GM21515 (cell line): ENCODE data around the gene NPDC1.
A peak's percentile ranks its signal among the peaks of the same experiment; 100 is the strongest.

Experiments used
- ATAC-seq: cut with Tn5 transposase; IDR thresholded peaks from one replicate; pipeline ENCODE4 v1.9.1; 2021; ENCODE audit not compliant: unreplicated experiment

Gene NPDC1

DNA sequence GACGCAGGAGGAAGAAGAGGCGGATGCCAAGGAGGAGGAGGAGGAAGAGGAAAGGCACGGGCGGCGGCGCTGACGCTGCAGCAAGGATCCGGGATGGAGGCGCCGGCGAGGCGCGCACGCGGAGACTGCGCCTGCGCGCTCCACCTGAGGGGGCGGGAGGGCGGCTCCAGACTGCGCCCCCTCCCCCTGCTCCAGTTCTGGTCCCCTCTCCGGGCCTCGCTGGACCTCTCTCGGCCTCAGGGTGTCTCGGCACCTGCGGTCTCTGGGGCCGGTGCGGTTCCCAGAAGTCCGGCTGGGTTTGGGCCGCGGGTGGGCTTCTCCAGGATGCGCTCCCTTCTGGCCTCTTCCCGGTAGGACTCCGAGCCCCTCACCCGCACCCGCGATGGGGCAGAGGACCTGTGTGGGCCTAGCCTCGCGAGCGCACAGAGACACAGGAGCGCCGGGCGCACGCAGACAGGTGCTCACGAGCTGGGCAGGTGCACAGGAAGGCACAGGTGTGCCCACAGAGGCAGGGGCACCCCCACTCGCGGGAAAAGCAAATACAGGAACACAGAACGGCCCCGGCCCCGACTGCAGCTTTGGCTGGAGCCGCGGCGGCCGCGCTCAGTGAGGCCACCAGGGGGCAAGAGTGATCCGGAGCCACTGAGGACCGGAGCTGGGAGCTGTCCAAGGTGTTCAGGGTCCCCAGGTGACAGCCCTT is at the start of gene NPDC1:
TSS of gene NPDC1 (minus strand) at position 90 of the 700 bp plus-strand sequence. CDS start 188 bp downstream, outside the sequence.
- no peak for ATAC-seq

DNA sequence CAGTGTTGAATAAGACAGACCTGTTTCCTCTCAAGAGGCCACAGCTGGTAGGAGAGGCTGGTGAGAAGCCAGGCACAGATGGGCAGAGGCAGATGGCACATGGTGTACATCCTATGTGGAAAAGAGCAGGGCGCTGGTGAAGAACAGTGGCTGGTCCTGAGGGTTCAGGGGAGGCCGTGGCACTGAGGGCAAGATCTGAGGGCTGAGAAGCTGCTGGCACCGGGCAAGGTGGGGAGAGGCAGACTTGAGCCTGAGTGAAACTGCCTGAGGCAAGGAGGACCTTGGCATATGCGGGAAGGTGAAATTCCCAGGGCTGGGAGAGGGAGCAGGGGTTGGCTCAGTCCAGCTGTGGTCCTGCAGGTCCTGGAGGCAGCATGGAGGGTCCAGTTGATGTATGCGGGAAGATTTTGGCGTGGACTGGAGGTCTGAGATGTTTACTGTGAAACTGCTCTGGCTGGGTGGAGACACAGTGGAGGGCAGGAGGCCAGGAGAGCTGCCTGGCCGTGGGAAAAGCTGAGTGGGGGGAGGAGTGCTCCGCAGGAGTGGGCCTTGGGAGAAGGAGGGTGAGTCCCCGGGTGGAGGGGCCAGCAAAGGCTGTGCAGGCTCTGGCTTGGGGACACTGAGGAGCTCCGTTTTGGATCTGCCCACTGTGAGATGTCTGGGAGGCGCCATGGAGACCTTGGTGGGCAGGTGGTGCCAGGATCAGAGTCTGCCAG is 43.4 kb upstream of the NPDC1 start:
- no peak for ATAC-seq

GRCh38 chr9:137088121-137088520 is 42.1 kb upstream of the NPDC1 start:
- ATAC-seq: no peak

GRCh38 chr9:137087409-137087925 is 41.5 kb upstream of the NPDC1 start:
- ATAC-seq: peak; percentile 3

GRCh38 chr9:137086531-137087408 is 40.8 kb upstream of the NPDC1 start, which contains the start of gene MAN1B1:
Gene MAN1B1, plus strand, starts transcription at chr9:137086985. Its CDS starts 15 bp downstream, at chr9:137087000.
- peak; percentile 78 for ATAC-seq

- ATAC-seq: peak; percentile 15
Measured at GRCh38 chr9:137085920-137086530, 40.0 kb upstream of the NPDC1 start.

- ATAC-seq: no peak
Measured at GRCh38 chr9:137084526-137084925, 38.5 kb upstream of the NPDC1 start.

GRCh38 chr9:137083394-137084004 is 37.5 kb upstream of the NPDC1 start:
- ATAC-seq: no peak

DNA sequence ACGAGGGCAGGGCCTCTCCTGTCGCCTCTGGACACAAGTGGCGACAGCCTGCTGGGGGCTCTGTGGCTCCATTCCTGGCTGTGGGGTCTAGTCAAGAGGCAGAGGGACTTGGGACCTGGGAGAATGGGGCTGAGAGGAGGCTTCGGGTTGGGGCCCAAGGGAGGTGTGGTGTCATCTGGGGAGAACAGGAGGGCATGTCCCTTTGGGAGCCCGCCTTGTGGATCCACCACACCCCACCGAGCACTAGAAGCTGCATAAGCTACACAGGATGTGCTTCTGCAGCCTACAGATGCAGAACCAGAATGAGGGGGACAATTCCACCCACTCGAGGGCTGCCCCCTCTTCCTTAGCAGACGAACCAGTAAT is 36.9 kb upstream of the NPDC1 start:
- no peak for ATAC-seq

- no peak for ATAC-seq
Measured at GRCh38 chr9:137082222-137082924, 36.4 kb upstream of the NPDC1 start.

- no peak for ATAC-seq
Measured at GRCh38 chr9:137080260-137081122, 34.5 kb upstream of the NPDC1 start.

DNA sequence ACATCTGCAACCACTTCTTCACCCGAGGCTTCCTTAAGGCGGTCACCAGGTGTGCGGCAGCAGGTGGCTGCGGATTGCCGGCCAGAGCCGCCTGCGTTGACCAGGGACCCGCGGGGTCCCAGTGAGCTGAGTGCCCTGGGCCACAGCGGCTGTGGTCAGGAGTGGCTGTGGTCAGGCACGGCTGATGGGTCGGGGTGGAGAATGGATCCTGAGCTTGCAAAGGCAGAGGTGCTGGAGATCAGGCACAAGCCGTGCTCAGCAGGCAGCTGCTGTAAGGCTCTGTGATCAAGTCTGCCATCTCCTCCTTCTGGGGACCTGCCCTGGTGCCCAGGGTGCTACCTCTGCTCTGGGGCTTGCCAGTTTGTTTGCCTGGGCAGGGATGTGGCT is 33.4 kb upstream of the NPDC1 start:
- ATAC-seq: no peak

DNA sequence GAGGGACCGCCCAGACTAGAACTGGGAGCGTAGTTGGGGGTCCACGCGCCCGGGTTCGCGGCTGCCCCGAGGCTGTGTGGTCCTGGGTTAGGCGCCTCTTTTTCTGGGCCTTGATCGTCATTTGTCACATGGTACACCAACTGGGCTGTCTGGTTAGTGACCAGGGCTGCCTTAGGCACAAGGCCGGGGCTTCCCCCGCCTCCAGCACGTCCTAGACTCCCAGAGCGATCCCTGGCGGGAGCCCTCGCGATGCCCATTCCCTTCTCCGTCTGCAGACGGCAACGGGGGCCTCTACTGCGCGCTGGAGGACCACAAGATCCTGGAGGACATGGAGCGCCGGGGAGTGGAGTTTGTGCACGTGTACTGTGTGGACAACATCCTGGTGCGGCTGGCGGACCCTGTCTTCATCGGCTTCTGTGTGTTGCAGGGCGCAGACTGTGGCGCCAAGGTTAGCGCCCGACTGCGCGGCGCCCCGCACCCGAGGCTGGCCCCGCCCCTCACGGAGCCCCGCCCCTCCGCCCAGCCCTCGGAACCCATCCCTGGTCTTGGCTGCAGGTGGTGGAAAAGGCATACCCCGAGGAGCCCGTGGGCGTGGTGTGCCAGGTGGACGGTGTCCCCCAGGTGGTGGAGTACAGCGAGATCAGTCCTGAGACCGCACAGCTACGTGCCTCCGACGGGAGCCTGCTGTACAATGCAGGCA is 32.9 kb upstream of the NPDC1 start:
- no peak for ATAC-seq

GRCh38 chr9:137077758-137078693 is 32.0 kb upstream of the NPDC1 start:
- no peak for ATAC-seq

DNA sequence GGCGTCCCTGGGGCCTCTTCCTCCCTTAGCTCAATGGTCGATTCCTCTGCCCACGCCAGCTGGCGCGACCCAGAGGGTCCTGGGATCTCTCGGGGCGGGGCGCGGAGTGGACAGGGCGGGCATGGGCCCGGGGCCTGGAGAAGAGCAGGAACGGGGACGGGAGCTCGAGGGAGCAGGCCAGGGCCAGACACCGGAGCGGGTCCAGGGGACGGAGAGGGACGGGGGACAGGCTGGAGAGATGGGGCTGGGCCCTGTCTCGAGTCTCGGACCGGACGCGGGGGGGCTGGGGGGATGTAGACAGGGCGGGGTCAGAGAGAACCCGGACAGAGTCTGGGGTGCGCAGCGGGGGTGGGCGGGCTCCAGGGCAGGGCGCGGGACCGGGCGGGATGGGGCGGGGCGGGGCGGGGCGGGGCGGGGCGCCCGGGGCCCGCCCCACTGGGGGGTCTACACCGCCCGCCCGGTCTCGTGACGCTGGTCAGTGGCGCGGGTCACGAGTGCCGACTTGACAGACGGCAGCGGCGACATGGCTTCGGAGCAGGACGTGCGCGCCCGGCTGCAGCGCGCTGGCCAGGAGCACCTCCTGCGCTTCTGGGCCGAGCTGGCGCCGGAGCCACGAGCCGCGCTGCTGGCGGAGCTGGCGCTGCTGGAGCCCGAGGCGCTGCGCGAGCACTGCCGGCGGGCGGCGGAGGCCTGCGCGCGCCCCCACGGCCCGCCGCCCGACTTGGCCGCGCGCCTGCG is 31.2 kb upstream of the NPDC1 start, which contains the start of gene UAP1L1:
TSS of gene UAP1L1 (plus strand) at position 508 of the 738 bp plus-strand sequence. CDS start at position 524, 16 bp downstream.
- ATAC-seq: no peak

DNA sequence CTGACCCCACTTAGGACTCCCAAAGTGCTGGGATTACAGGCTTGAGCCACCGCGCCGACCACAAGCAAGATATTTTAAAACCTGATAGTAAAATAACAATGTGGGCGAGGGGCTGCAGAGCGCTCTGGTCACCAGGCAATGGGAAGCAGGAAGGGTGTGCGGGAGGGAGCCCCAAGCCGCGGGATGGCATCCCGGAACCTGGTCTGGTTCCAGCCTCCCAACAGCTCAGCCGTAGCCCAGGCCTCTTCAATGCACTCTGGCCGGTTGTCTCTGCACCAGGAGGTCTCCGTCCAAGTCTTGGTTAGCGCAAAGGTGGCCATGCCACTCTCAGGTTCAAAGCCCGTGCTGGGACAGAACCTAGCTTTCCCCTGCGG is 30.6 kb upstream of the NPDC1 start:
- no peak for ATAC-seq
